ENCODE measurements around the gene BPTF.

GRCh38 chr17:67993153-67993997 lies 168.1 kb downstream of the BPTF start:
- TF ChIP-seq EP300 (IDR thresholded peaks at IDR 0.05), result no peak
- TF ChIP-seq CTCF (IDR thresholded peaks at IDR 0.05), result no peak
- TF ChIP-seq POLR2A (IDR thresholded peaks at IDR 0.05), result peak; percentile 39 to 58
- peak in 1 of 3 donors; percentile 56 for TF ChIP-seq POLR2AphosphoS5 (IDR thresholded peaks at IDR 0.05)

All from suprapubic skin (tissue), 4 donors.